GM18858 (cell line): Measurements from ENCODE around the gene ACSL6.
A peak's percentile ranks its signal among the peaks of the same experiment; 100 is the strongest.

Source experiments
- ATAC-seq: cut with Tn5 transposase; IDR thresholded peaks from one replicate; pipeline ENCODE4 v1.9.1; 2021; ENCODE audit not compliant: unreplicated experiment

Gene ACSL6

DNA sequence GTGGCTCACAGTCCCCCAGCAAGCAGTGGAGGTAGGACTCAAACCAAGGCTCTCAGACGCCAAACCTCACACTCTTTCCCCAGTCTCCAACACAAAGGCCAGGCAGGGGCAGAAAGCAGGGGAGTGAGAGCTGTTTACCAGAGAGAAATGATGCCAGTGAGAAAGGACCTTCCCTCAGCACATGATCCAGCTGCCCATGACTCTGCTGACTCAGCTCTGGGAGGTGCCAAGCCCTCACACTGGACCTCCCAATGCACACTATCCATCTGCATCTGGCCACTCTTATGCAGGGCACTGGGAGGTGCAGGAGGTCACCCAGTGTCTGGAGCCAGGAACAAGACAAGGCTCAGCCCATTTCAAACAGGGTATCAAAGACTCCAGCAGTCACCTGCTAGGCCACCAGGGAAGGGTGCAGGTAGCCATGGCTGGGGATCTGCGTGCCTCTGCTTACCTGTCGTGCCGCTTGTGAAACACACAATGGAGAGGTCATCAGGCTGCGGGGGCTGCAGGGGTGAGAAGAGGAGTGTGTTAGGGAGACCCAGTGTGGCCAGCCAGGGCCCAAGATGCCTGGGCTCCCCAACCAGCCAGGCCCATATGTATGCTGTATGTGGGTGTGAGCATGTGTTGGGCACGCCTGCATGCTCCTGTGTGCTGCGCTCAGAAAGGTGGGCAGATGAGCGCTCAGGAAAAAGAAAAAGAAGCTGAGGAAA is 26.3 kb downstream of the ACSL6 start:
- no peak for ATAC-seq

DNA sequence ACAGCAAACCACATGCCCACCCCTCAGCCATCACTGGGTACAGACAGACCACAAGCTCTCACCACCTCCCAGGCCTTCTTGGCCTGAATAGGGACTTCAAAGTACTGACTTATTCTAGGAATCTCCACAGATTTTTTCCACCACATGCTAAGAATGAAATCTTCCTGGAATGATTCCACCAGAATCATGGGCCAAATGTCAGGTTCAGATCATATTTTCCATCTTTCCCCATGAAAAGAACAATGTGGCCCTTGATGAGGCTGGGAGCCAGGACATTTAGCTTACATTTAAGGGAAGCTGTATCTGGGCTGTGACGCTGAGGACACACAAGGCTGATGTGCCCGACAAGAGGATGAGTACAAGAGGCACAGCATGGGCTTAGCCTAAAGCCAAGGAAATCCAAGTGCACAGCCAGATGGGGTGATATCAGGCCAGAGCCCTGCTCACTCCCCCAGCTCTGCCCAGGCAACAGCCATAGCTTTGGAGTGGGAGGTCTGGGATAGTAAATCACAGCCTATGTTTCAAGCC is 28.1 kb downstream of the ACSL6 start:
- ATAC-seq: no peak

DNA sequence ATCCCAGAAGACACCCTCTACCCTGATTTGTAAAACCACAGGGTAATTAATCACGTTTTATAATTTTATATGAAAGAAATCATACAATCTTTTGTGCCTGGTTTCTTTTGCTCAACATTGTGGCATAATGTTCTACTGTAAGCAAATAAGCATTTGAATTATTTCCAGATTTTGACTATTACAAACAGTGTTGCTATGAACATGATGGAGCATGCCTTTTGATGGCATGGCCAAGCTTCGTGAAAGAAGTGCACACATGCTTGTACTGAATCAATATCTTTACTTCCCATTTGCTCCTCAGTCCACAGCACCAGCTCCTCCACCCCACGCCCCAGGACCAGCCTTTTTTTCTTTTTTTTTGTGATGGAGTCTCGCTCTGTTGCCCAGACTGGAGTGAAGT is 29.9 kb downstream of the ACSL6 start:
- no peak for ATAC-seq

DNA sequence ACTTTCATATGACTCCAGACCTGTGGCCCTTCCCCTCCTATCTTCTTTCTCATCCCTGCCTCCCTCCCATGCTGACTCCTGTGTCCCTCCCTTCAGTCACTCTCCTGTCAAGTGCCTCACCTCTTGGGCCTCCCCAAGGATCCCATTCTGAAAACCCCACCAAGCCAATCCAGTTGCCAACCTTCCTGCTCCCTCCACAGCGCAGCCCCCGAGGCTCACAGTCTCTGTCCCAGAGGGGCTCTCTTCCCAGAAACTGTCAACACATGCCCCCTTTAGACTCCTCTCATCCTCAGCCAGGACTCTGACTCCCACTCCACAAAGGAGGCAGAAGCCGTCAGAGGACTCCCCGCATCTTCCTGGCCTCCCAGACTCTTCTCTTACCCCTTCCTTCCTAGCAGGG is 30.8 kb downstream of the ACSL6 start:
- ATAC-seq: no peak

DNA sequence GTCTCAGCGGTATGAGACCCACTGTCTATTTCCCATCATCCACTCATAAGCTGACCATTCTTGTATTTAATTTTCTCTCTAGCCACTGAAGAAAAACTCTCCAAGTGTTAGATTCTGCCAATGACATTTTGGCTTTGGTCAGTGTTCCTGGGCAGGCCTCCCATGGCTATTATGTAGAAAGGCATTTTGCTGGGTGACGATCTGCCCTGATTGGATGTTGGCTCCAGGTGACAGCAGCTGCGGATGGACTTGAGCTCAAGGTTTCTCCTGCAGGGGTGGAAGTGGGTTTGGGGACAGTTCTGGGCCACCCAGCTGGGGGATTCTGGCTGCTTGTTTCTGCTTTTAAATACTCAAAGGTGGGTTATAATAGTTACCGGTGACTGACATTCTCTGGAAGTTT is 31.6 kb downstream of the ACSL6 start:
- ATAC-seq: no peak

DNA sequence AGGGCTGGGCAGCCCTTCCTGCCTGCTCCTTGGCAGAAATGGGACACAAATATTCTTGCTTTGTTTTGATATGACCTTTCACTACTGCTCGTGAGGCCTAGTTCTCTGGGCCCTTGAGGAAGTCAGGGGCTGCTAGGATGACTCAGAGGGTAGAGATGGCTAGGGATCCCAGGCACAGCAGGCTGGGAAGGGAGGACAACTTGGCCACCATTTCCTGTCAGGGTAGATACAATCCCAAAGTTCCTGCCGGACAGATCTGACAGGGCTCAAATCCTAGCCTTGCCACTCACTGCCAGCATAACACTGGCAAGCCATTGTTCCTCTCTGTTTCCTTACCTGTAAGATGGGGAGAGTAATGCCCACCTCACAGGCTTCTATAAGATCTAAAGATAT is 34.2 kb downstream of the ACSL6 start:
- ATAC-seq: no peak

DNA sequence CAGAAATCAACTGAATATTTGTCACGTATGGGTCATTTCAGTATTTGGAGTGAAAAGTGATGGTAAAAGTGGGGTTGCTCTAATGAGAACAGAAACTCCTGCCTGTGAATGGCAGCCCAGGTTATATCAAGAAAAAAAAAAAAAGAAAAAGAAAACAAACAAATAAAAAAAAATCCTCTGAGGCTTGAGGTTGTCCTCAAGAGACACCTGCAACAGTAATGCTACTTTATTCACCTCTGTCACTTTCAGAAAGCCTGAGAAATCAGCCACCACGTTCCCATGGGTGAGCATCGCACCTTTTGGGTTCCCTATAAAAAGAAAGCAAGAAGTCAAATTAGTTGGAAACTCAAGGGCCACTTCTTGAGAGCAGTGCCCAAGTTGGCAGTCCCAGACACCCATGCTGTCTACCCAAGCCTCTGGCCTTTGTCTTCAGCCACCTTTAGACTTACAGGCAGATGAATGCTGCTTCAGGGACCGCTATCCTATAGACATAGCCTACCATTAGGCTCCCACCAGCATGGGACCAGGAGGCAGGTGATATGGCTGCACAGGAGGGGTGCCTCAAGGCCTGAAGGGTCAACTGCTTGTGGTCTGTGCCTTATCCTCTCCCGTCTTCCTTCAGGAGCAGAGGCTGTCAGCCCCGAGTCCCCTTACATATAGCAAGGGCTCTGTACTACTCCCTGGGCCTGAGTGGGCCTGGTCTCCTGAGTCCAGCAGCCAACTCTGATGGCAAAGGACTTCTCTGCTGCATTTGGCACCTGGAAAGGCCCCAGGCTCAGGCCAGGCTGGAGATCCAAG is 34.8 kb downstream of the ACSL6 start:
- ATAC-seq: no peak

DNA sequence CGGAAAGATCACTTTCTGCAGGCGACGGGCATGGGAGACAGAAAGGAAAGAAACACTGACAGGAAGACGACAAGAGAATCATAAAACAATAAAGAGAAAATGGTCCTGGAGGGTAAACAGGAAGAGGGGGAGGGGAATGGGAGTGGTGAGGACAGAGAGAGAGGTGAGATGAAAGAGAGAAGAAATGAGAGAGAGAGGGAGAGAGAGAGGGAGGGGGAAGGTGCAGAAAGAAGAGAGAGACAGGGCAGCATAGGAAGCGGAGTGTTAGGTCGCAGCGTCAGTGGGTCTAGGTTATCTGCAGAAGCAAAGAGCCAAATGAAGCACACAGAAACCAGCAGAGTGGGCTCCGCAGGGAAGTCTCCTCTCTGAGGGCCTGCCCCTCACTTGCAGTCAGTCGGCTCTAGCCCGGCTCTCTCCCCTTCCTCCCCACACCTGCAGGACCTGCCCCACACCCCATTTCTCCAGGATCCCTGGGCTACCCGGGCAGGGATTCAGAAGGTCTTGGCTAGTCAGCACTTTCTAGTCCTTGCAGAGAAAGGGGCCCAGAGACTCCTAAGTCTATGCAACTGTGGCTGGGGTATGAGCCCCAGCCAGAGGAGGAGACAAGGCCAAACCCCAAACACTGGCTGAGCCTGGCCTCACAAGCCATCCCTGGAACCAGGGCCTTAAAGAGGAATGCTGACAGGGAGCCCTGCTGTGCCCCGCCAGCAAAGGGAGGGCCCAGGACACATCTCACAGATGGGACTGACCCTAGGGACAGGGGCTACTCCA is 36.3 kb downstream of the ACSL6 start:
- ATAC-seq: no peak

DNA sequence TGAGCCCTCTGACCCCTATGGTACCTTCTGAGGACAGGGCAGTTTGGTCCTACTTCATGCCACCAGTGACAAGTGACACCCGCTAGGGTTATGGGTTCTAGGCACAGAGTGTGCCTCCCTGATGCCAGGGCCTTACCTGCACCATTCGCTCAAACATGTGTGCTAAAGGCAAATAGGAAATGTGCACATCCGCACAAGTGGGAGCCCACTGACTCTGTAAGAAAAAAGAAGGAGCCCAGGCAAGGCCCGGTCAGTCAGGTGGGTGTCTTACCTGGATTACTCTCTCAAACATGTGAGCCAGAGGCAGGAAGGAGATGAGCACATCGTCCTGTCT is 36.9 kb downstream of the ACSL6 start:
- ATAC-seq: no peak

DNA sequence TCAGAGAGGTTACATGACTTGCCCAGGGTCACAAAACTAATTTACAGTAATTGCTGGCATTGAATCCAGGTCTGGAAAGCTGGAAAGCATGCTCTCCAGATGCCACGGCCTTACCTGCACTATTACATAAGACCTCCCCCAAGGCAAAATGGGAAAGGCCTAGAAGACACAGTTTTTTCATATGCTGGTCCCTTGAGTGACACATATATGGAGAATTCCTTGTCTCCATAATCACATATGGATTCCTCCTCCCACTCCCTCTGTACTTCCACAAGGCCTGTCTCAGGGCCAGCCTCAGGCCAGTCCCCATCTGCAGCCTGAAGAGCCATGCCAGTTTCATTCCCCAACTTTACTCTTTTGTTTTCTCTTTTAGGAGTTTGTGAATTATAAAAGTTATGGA is 37.4 kb downstream of the ACSL6 start:
- no peak for ATAC-seq

DNA sequence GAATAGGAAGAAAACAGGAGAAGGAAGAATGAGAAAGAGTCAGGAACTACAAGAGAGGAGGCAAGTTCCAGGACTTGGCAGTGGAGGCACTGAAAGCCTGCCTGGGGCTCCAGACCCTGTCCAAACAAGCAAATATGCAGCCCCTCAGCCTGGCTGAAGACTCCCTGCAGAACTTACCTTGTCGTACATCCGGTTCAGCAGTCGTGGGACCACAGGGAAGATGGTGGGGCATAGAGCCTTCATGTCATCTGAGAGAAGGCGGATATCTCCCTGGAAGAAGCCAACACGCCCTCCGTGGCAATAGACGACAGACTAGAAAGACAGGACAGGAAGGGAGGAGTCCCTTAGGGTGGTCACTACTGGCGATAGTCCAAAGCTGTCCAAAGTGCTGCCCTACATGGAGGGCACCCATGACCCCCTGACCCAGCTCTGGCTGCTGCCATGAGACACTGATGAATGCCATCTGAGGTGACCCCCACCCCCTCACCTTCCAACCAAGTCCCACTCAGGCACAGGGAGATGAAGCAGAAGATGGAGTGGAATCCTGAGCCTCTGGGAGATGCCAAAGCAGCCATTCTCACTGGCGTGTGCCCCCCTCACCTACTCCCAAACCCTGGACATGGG is 38.3 kb downstream of the ACSL6 start:
- ATAC-seq: no peak

DNA sequence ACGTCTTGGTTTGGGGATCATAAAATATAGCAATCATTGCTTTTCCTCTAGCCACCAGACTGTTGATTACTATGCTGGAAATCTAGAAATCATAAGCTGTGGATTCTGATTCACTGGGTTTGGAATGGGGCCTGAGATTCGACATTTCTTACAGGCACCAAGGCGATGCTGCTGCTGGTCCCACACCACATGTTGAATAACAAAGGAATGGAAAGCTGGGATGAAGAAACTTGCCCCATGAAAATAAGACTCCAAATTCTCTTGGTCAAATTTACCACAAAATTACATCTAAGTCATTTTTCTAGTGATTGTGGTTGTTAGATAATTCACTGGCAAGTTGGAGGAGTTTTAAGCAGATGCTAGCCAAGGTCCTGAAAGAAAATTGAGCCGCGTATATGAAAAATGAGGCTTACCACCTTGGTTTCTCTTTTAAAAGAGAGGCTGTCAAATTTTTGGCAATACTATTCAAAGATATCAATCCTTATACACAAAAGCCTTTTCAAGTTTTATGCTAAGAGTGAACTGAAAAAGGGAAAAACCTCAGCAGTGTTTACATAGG is 43.0 kb downstream of the ACSL6 start:
- ATAC-seq: no peak

DNA sequence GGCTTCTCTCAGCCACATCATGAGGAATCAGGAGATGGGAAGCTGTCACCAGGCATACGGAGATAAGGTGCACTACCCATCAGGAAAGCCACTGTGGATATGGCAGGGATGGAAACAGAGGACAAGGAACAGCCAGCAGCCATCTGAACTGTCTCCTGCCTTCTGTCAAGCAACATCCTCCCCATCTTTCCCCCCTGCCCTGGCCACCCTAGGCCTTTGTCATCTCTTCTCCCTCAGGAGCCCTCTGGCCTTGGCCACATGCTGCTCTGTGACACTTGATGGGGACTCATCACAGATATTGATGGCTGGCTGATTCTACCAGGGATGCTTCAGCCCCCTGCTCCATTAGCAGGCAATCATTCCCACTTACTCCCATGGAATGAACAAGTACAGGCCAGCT is 44.9 kb downstream of the ACSL6 start:
- no peak for ATAC-seq

DNA sequence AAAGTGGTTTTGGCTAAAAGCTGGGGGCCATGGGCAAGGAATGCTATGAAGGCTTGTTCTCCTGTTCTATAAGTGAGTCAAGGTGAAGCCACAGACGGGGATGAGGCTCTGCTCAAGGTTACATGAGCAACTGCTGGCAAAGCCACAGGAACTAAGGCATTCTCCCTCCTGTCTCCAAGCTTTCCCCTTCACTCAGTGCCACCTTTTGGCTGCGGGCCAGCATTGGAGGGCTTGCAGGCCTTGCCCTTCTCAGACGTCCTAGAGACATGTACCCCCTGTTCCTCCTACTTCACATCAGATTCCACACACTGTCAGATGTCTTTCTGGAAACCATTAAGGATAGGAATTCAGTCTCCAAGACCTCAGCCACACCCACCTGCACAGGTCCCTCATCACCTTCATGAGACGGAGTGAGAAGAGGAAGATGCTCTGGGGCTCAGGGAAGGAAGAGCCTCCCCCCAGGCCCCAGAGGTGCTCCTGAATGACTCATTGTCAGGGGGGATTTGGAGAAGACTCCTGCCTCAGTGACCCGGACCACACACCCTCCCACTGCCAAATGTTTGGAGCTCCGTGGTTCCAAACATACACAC is 45.5 kb downstream of the ACSL6 start:
- ATAC-seq: no peak

DNA sequence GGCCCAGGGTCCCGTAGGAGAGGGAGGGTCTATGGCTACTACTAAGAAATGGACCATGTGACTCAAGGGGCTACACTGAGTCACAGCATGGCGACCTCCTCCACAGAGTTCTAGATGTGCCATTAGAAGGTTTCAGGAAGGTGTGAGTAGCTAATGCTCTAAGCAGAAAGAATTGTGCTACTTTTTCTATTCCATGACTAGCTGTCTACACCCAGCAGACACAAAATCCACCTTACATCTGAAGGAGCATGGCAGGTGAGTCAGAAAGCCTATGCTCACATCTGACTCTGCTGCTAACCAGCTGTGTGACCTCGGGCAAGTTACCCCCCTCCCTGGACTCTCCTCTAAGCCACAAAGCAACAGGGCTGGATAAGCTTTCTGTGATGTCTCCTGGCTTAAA is 51.6 kb downstream of the ACSL6 start:
- ATAC-seq: no peak

DNA sequence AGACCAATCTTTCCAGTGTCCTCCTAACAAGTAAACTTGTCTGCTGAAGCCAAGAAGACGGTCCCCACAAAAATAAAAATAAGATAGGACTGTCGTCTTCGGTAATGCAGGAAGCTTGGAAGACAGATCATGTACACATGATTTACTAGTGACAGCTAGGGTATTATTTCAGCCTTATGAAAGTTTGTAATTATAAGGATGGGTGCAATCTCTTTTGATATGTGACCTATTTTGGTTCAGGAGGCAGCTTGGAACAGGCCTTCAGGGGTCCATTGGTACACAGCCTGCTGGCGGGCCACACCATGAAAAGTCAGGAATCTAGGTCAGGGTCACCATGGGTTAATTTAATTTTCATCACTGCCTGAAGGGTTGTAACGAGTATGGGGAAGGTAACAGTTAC is 52.3 kb downstream of the ACSL6 start:
- no peak for ATAC-seq

DNA sequence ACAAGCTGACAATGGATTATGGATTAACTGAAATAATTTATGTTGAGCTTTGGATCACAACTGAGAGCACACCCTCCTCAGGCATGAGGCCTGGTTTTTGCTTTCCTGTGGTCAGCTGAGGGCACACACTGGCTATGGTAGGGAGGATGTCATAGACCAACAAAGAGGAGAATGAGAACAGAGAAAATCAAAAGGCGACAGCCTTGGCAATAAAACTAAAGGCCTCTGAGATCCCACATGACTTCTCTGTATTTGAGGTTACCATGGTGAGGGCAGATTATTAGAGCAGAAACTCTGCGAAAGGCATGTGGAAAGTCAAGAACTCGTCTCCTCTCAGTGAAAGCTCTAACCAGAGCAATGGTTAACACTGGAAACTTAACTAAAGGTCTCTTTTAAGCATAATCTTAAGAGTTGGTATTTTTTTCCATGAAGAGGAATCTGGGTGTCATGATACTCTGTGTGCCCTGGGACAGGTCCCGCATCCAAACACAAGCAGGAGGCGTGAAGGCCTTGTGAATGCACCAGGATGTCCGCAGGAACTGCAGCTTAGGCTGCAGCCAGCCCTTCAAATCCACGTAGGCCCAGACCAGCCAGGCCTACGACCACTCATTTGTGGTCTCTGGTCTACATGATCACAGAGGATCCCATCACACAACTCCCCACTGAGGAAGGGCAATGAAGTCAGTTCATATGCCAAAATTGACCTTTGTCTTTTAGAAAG is 53.6 kb downstream of the ACSL6 start:
- no peak for ATAC-seq

DNA sequence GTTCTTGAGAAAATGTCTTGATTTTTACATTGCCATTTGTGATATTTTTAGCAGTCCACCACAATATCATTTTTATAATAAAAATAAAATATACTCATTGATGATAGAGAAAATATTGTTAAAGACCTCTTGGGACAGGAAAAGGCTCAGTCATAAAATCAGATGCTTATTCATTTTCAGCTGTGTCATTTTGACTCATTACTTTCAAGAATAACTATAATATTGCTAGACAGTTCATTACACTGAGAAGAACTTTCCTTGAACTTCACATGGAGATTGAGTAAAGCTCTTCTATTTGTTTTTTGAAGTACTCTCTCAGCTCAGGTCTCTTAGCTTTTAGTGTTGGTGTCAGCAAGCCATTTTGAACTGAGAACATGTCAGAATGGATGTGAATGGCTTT is 57.5 kb downstream of the ACSL6 start:
- ATAC-seq: peak; percentile 60

DNA sequence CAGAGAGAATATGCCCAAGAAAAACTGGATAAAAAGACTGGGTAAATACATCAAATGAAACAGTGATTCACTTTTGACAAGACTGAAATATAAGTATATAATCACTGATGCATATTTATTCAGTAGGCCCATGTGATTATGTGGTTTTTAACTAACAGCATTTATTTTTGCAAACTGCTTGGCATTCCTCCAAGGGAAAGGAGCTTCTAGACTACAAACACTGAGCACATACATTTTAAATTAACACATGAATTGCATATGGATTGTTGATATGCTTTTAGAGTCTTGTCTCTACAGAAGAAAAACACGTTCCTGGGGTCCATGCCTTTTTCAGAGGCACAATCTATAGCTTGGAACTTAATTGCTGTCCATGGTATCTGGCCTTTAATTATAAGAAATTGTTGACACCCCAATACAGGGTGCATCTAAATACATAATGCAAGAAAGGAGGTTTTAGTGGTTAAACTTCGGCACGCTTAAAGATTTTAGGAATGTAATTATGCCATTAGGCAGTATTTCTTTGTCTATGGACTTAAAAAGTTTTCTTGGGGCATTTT is 59.1 kb downstream of the ACSL6 start:
- no peak for ATAC-seq

DNA sequence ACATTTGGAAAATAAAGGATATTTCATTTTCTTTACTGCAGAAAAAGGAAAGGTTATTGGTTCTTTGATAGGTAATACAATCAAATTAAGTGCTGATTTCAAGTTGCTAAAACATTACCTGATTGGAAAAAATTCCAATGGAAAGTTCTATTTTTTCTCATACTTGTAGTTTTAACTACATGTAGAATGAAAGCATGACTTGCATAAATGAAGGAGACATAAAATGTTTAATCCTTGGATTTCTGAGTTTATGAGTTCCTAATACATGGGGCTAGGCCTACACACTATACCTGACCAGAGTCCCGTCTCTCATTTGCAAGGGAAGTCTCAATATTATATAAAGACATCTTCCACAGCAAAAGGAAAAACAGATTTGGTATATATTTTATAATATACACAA is 60.8 kb downstream of the ACSL6 start:
- ATAC-seq: no peak
